ENCODE results near the gene SOS2. TPM values are rescaled to one million over a fixed set of nuclear protein-coding genes. Genes with fewer than 3 reads are reported as not detected.

SOS2 gene
- total and polyA plus RNA-seq, 12 donors, result 6.1 to 39.1 (median 27.8) TPM

DNA sequence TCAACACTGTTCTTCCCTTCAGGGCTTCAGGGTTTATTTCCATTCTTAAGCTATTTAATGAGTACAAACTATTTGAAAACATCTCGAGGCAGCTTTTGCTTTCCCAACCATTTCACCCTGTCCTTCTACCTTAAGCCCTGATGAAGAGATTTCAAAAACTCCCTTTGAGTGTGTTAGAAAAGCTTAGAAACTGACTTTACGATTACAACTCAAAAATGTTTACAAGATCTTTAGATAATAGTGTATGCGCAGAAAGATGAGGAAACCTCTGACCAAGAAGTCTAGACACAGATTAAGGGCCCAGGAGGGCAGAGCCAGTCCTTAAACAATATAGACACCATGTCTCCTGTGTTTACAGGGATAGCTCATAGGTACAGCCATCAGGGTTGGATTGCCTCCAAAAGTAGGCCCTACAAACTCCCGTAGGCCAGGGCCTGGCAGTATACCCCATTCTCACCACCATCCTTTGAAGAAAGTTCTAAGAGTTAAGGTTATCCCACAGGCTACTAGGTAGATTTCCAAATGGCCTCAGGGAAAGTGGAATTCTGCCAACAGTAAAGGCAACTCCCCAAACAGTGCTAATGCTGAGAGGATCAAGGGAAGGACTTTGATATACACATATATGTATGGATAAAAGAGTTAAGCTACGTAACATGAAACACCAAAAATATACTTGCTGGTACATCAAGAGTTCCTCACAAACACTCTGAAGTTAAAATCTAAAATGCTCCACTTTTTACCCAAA lies 11.4 kb upstream of the SOS2 start:
- no peak for DNase-seq
- no peaks in the 10 kb centered on the region for H3K4me1 ChIP-seq (replicated peaks in 1 of 2)
- no peak overlapping the region for H3K27ac ChIP-seq
- no peaks in the 10 kb centered on the region for H3K27me3 ChIP-seq
- 90 to 96% (median 95%) methylated on average over 4 to 5 of the region's 5 CpGs for WGBS, 4 donors
- no peaks in the 10 kb centered on the region for H3K36me3 ChIP-seq (replicated peaks in 1 of 2)
- TF ChIP-seq POLR2A (IDR thresholded peaks at IDR 0.05), result no peak
- TF ChIP-seq, protein P1, sequence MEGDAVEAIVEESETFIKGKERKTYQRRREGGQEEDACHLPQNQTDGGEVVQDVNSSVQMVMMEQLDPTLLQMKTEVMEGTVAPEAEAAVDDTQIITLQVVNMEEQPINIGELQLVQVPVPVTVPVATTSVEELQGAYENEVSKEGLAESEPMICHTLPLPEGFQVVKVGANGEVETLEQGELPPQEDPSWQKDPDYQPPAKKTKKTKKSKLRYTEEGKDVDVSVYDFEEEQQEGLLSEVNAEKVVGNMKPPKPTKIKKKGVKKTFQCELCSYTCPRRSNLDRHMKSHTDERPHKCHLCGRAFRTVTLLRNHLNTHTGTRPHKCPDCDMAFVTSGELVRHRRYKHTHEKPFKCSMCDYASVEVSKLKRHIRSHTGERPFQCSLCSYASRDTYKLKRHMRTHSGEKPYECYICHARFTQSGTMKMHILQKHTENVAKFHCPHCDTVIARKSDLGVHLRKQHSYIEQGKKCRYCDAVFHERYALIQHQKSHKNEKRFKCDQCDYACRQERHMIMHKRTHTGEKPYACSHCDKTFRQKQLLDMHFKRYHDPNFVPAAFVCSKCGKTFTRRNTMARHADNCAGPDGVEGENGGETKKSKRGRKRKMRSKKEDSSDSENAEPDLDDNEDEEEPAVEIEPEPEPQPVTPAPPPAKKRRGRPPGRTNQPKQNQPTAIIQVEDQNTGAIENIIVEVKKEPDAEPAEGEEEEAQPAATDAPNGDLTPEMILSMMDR (IDR thresholded peaks at IDR 0.05), result no peak
- H3K4me3 ChIP-seq, result no peak overlapping the region
- H3K9me3 ChIP-seq (replicated peaks in 1 of 3), result no peaks in the 10 kb centered on the region
- intact Hi-C loops (cut with DNase I), result no loop called here

DNA sequence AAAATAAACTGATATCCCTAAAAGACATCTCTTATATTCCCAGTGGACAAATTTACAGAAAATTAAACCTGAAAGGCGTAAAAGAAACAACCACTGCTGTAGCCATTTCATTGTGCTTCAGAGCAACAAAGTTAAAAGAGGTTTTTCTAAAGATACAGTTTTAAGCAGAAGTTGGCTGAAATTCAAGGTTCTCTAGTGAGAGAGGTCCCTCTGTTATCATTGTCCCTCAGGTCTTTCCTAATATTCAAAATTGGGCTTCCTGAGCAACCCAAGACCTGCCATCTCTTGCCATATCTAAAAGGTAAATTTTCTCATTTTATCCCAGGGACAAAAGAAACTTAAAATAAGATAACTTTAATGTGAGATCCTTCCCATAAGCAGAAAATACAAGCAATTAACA lies 10.7 kb upstream of the SOS2 start:
- intact Hi-C loops (cut with DNase I), result no loop called here
- no peak overlapping the region for H3K27ac ChIP-seq
- no peaks in the 10 kb centered on the region for H3K4me1 ChIP-seq (replicated peaks in 1 of 2)
- no peaks in the 10 kb centered on the region for H3K36me3 ChIP-seq (replicated peaks in 1 of 2)
- no peaks in the 10 kb centered on the region for H3K27me3 ChIP-seq
- no peak for DNase-seq
- H3K9me3 ChIP-seq (replicated peaks in 1 of 3), result no peaks in the 10 kb centered on the region
- TF ChIP-seq, protein P1 (IDR thresholded peaks at IDR 0.05), result no peak
- WGBS, 4 donors, result 89 to 100% (median 97%) methylated on average over 1 of the region's 1 CpG
- no peak overlapping the region for H3K4me3 ChIP-seq

DNA sequence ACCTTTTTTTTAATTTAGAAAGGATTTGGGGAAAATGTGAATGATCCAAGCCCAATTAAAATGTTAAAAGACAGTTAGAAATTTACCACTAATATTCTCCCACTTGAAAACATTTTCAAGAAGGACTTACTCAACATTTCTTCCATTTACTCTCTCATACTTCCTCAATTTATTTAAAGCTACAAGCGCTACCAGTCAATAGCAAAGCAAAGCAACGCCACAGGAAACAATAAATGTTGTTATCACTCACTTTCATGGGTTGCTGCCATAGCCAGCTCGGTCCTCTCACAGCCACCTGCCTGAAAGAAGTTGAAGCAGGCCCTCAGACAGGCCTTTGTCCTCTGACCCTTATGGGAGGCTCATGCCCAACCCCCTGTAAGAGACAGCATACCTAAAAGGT lies 6.0 kb upstream of the SOS2 start:
- peaks cover 3% of the 10 kb centered on the region in 2 donors for H3K4me1 ChIP-seq (replicated peaks in 1 of 2)
- no peak overlapping the region for H3K4me3 ChIP-seq
- no peak overlapping the region for H3K27ac ChIP-seq
- no peak for DNase-seq
- no peaks in the 10 kb centered on the region for H3K9me3 ChIP-seq (replicated peaks in 1 of 3)
- no peaks in the 10 kb centered on the region for H3K36me3 ChIP-seq (replicated peaks in 1 of 2)
- TF ChIP-seq, protein P1 (IDR thresholded peaks at IDR 0.05), result no peak
- no peak for TF ChIP-seq POLR2A (IDR thresholded peaks at IDR 0.05)
- WGBS, 4 donors, result 46 to 52% (median 50%) methylated on average over 3 of the region's 3 CpGs
- H3K27me3 ChIP-seq, result no peaks in the 10 kb centered on the region
- intact Hi-C loops (cut with DNase I), result no loop called here

GRCh38 chr14:50233951-50234250 lies 2.5 kb upstream of the SOS2 start:
- intact Hi-C loops (cut with DNase I), result no loop called here
- Histone ChIP-seq H3K27me3 (no peaks in the 10 kb centered on the region), H3K4me3 (no peak overlapping the region), H3K4me1 (replicated peaks in 1 of 2) (peaks cover 19 to 22% of the 10 kb centered on the region in 2 donors), H3K9me3 (replicated peaks in 1 of 3) (no peaks in the 10 kb centered on the region), H3K27ac (no peak overlapping the region), H3K36me3 (replicated peaks in 1 of 2) (no peaks in the 10 kb centered on the region)
- DNase-seq, result no peak
- 84 to 94% (median 91%) methylated on average over 4 of the region's 4 CpGs for WGBS, 4 donors
- no peak for TF ChIP-seq POLR2A (IDR thresholded peaks at IDR 0.05)
- TF ChIP-seq, protein P1 (IDR thresholded peaks at IDR 0.05), result no peak

All from adrenal gland (tissue), 12 donors.